ENCODE results near the gene LSM7.

The LSM7 gene

GRCh38 chr19:2274931-2275535 is 53.4 kb downstream of the LSM7 start:
- DNase-seq: peak; percentile 37

GRCh38 chr19:2274185-2274711 is 54.1 kb downstream of the LSM7 start:
- no peak for DNase-seq

DNA sequence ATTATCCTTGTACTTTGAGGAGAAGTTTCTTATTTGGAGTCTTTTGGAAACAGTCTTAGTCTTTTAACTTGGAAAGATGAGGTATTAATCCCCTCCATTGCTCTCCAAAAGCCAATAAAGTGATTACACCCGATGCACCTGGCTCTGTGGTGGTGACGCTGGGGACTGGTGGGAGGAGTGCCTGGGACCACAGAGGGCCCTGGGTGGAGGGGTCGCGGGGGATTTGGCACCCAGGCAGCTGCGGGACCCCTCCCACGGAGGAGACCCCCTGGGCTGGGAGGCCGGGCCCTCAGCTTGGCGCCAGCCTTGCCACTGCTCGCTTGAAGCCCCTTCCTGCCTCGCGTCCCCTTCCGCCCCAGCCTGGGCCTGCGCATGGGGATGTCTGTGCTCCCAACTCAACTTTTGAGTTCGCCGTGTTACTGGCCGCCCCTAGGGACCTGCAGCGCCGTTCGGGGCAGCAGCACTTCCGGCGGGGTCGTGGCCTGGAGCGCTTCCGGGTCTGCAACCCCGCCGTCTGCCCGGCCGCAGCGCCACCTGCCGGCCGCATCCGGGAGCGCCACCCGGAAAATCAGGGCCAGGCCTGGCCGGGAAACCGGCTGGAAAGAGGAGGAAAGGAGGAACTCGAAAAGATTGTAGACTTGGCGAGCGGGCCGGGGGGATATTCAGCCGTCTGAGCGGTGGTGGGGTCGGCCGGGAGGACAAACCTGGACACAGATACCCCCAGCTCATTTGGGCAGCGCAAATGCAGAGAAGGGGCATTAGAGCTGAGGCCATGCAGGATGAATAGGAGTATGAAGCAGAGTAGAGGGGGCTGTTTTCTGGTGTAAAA is 54.8 kb downstream of the LSM7 start:
- DNase-seq: peak; percentile 71

All from stimulated activated CD4-positive, alpha-beta T cell treated with anti-CD3 and anti-CD28 coated beads, Interleukin-12 subunit alpha, Interleukin-12 subunit beta, amount 100 ng/mL, for 4 hours (primary cell).